CD4-positive, CD25-positive, alpha-beta regulatory T cell (primary cell): ENCODE data around the gene SLC15A1. TPM values are rescaled to one million over a fixed set of nuclear protein-coding genes. Genes with fewer than 3 reads are reported as not detected.

Experiments
- ATAC-seq, 2 donors: fragments of 150-1000 bp; cut with Tn5 transposase; one replicate each; pipeline ENCODE4 v1.10.0; 2021; ENCODE audit warnings: low read depth in 2 of 2, moderate number of reproducible peaks in 2 of 2, moderate library complexity in 1 of 2
- DNase-seq, 3 donors: peaks; one replicate each; pipeline versions ENCODE4 v3.0.0 to v3.0.0-alpha.2; 2012 to 2022; ENCODE audit warnings: mixed read lengths in 1 of 3
- H3K27ac ChIP-seq: one replicate; pipeline ENCODE4 v1.7.0; 2013; ENCODE audit warnings: mild to moderate bottlenecking, low read length; ENCODE audit not compliant: insufficient read depth, poor library complexity, severe bottlenecking
- H3K27me3 ChIP-seq: one replicate; pipeline ENCODE4 v1.7.0; 2013; ENCODE audit warnings: low read length; ENCODE audit not compliant: control insufficient read depth, insufficient read depth
- H3K36me3 ChIP-seq: one replicate; pipeline ENCODE4 v1.7.0; 2013; ENCODE audit warnings: mild to moderate bottlenecking, low read length, moderate library complexity; ENCODE audit not compliant: control insufficient read depth, insufficient read depth
- H3K4me1 ChIP-seq: 2 replicates; pipeline ENCODE4 v1.7.0; 2013; ENCODE audit warnings: mild to moderate bottlenecking, low read length; ENCODE audit not compliant: insufficient read depth, control insufficient read depth, poor library complexity, severe bottlenecking
- H3K4me3 ChIP-seq: one replicate; pipeline ENCODE4 v1.7.0; 2013; ENCODE audit warnings: low read depth, mild to moderate bottlenecking, low read length, moderate library complexity
- H3K9me3 ChIP-seq, 2 experiments: 1 replicate in 1 of 2; 2 replicates in 1 of 2; pipeline ENCODE4 v1.7.0; 2013; ENCODE audit warnings: low read length in 2 of 2, mild to moderate bottlenecking in 1 of 2, moderate library complexity in 1 of 2; ENCODE audit not compliant: control insufficient read depth in 2 of 2
- H3K27ac Mint-ChIP-seq, 3 donors: one replicate each; pipeline ENCODE4 v1.8.0; 2020 to 2022; ENCODE audit warnings: mild to moderate bottlenecking in 3 of 3, mixed read lengths in 3 of 3, moderate library complexity in 2 of 3
- H3K27me3 Mint-ChIP-seq: one replicate; pipeline ENCODE4 v1.8.0; 2022; ENCODE audit warnings: mild to moderate bottlenecking, mixed read lengths
- H3K36me3 Mint-ChIP-seq: one replicate; pipeline ENCODE4 v1.8.0; 2020; ENCODE audit warnings: mixed read lengths
- H3K4me1 Mint-ChIP-seq, 4 donors: one replicate each; pipeline ENCODE4 v1.8.0; 2020 to 2022; ENCODE audit warnings: mixed read lengths in 4 of 4, mild to moderate bottlenecking in 1 of 4
- H3K4me3 Mint-ChIP-seq, 4 donors: one replicate each; pipeline ENCODE4 v1.8.0; 2020 to 2022; ENCODE audit warnings: mild to moderate bottlenecking in 4 of 4, mixed read lengths in 4 of 4, moderate library complexity in 3 of 4
- H3K9me3 Mint-ChIP-seq, 7 donors: one replicate each; pipeline ENCODE4 v1.8.0; 2020 to 2022; ENCODE audit warnings: mixed read lengths in 7 of 7, mild to moderate bottlenecking in 3 of 7, moderate library complexity in 2 of 7
- polyA plus RNA-seq, 4 donors: library from polyadenylated mRNA; unstranded; fragments of 300-500 nt; fragmentation: Illumina TruSeq; gene quantifications; one replicate each; pipeline ENCODE4 v1.2.3, GENCODE V29; 2021
- total RNA-seq: library from RNA; stranded (reverse); gene quantifications from one replicate; pipeline ENCODE4 v1.2.3, GENCODE V29; 2022

The SLC15A1 gene
- total and polyA plus RNA-seq, 5 donors from 2014 or later = not detected

- no peak for DNase-seq
- peaks cover 9% of the 10 kb centered on the region for H3K27me3 Mint-ChIP-seq
These were observed 33.6 kb upstream of the SLC15A1 start for GRCh38 chr13:98786023-98786422.

GRCh38 chr13:98785405-98785804 lies 32.9 kb upstream of the SLC15A1 start:
- no peaks in the 10 kb centered on the region for H3K4me1 ChIP-seq
- Mint-ChIP-seq H3K9me3 (peaks cover 0 to 6% (median under 1%) of the 10 kb centered on the region in 7 donors), H3K4me3 (no peak overlapping the region), H3K4me1 (peaks cover 0 to 3% (median 0%) of the 10 kb centered on the region in 4 donors), H3K36me3 (no peaks in the 10 kb centered on the region), H3K27ac (no peak overlapping the region), H3K27me3 (peaks cover 9% of the 10 kb centered on the region)
- DNase-seq (no peak), ATAC-seq (no peak)
- no peaks in the 10 kb centered on the region for H3K9me3 ChIP-seq
- H3K36me3 ChIP-seq = no peaks in the 10 kb centered on the region
- H3K4me3 ChIP-seq = no peak overlapping the region
- no peak overlapping the region for H3K27ac ChIP-seq
- H3K27me3 ChIP-seq = peaks cover 4% of the 10 kb centered on the region

More at GRCh38 chr13:98786023-98786422, 33.6 kb upstream of the SLC15A1 start:
- no peak overlapping the region for H3K27ac Mint-ChIP-seq
- H3K4me1 ChIP-seq = no peaks in the 10 kb centered on the region
- no peaks in the 10 kb centered on the region for H3K36me3 Mint-ChIP-seq
- H3K4me1 Mint-ChIP-seq = peaks cover 0 to 3% (median 0%) of the 10 kb centered on the region in 4 donors
- peaks cover 0 to 6% (median 1%) of the 10 kb centered on the region in 7 donors for H3K9me3 Mint-ChIP-seq
- no peak overlapping the region for H3K4me3 Mint-ChIP-seq
- H3K27ac ChIP-seq = no peak overlapping the region
- H3K36me3 ChIP-seq = no peaks in the 10 kb centered on the region
- ATAC-seq = no peak
- H3K9me3 ChIP-seq = no peaks in the 10 kb centered on the region
- H3K4me3 ChIP-seq = no peak overlapping the region
- peaks cover 4% of the 10 kb centered on the region for H3K27me3 ChIP-seq

- ATAC-seq = no peak
These were observed 32.2 kb upstream of the SLC15A1 start for GRCh38 chr13:98784666-98785065.

GRCh38 chr13:98783856-98784478 lies 31.5 kb upstream of the SLC15A1 start:
- ATAC-seq (no peak), DNase-seq (no peak)
- H3K4me1 ChIP-seq = no peaks in the 10 kb centered on the region
- no peaks in the 10 kb centered on the region for H3K36me3 ChIP-seq
- H3K9me3 ChIP-seq = no peaks in the 10 kb centered on the region
- H3K4me3 Mint-ChIP-seq = no peak overlapping the region
- no peaks in the 10 kb centered on the region for H3K36me3 Mint-ChIP-seq
- peaks cover 0 to 2% (median 0%) of the 10 kb centered on the region in 4 donors for H3K4me1 Mint-ChIP-seq
- no peaks in the 10 kb centered on the region for H3K27me3 ChIP-seq
- H3K9me3 Mint-ChIP-seq = peaks cover 0 to 6% (median 0%) of the 10 kb centered on the region in 7 donors
- no peak overlapping the region for H3K4me3 ChIP-seq
- H3K27ac ChIP-seq = no peak overlapping the region
- H3K27me3 Mint-ChIP-seq = peaks cover 11% of the 10 kb centered on the region
- no peak overlapping the region for H3K27ac Mint-ChIP-seq

More at GRCh38 chr13:98784666-98785065, 32.2 kb upstream of the SLC15A1 start:
- Mint-ChIP-seq H3K4me1 (peaks cover 0 to 3% (median 0%) of the 10 kb centered on the region in 4 donors), H3K27me3 (peaks cover 9% of the 10 kb centered on the region), H3K27ac (no peak overlapping the region), H3K9me3 (peaks cover 0 to 6% (median 0%) of the 10 kb centered on the region in 7 donors), H3K36me3 (no peaks in the 10 kb centered on the region), H3K4me3 (no peak overlapping the region)
- no peak for DNase-seq
- H3K9me3 ChIP-seq = no peaks in the 10 kb centered on the region
- H3K4me3 ChIP-seq = no peak overlapping the region
- H3K4me1 ChIP-seq = no peaks in the 10 kb centered on the region
- H3K36me3 ChIP-seq = no peaks in the 10 kb centered on the region
- peaks cover 4% of the 10 kb centered on the region for H3K27me3 ChIP-seq
- H3K27ac ChIP-seq = no peak overlapping the region

GRCh38 chr13:98782654-98783053 lies 30.2 kb upstream of the SLC15A1 start:
- Histone ChIP-seq H3K4me1 (no peaks in the 10 kb centered on the region), H3K36me3 (no peaks in the 10 kb centered on the region), H3K27ac (no peak overlapping the region), H3K27me3 (no peaks in the 10 kb centered on the region), H3K9me3 (no peaks in the 10 kb centered on the region), H3K4me3 (no peak overlapping the region)
- H3K36me3 Mint-ChIP-seq = no peaks in the 10 kb centered on the region
- no peak overlapping the region for H3K27ac Mint-ChIP-seq
- no peaks in the 10 kb centered on the region for H3K4me1 Mint-ChIP-seq
- H3K4me3 Mint-ChIP-seq = no peak overlapping the region
- H3K27me3 Mint-ChIP-seq = peaks cover 14% of the 10 kb centered on the region
- H3K9me3 Mint-ChIP-seq = peaks cover 0 to 3% (median 0%) of the 10 kb centered on the region in 7 donors
- DNase-seq = no peak
- no peak for ATAC-seq

GRCh38 chr13:98781905-98782304 lies 29.4 kb upstream of the SLC15A1 start:
- Histone ChIP-seq H3K4me1 (no peaks in the 10 kb centered on the region), H3K27ac (no peak overlapping the region), H3K4me3 (no peak overlapping the region), H3K27me3 (no peaks in the 10 kb centered on the region), H3K36me3 (no peaks in the 10 kb centered on the region), H3K9me3 (no peaks in the 10 kb centered on the region)
- no peak overlapping the region for H3K4me3 Mint-ChIP-seq
- H3K4me1 Mint-ChIP-seq = no peaks in the 10 kb centered on the region
- H3K9me3 Mint-ChIP-seq = peaks cover 0 to 2% (median 0%) of the 10 kb centered on the region in 7 donors
- DNase-seq = no peak
- H3K27me3 Mint-ChIP-seq = peaks cover 16% of the 10 kb centered on the region
- H3K36me3 Mint-ChIP-seq = no peaks in the 10 kb centered on the region
- no peak for ATAC-seq
- no peak overlapping the region for H3K27ac Mint-ChIP-seq

- H3K27me3 Mint-ChIP-seq = peaks cover 19% of the 10 kb centered on the region
- no peaks in the 10 kb centered on the region for H3K4me1 Mint-ChIP-seq
- Histone ChIP-seq H3K9me3 (no peaks in the 10 kb centered on the region), H3K4me3 (no peak overlapping the region), H3K36me3 (no peaks in the 10 kb centered on the region), H3K27me3 (no peaks in the 10 kb centered on the region), H3K4me1 (no peaks in the 10 kb centered on the region), H3K27ac (no peak overlapping the region)
- no peak for DNase-seq
- peaks cover 0 to 2% (median 0%) of the 10 kb centered on the region in 7 donors for H3K9me3 Mint-ChIP-seq
- no peak overlapping the region for H3K4me3 Mint-ChIP-seq
- H3K36me3 Mint-ChIP-seq = no peaks in the 10 kb centered on the region
- no peak for ATAC-seq
- no peak overlapping the region for H3K27ac Mint-ChIP-seq
These were observed 29.0 kb upstream of the SLC15A1 start for GRCh38 chr13:98781470-98781869.

GRCh38 chr13:98781045-98781444 lies 28.6 kb upstream of the SLC15A1 start:
- no peaks in the 10 kb centered on the region for H3K9me3 ChIP-seq
- no peak for DNase-seq
- Mint-ChIP-seq H3K27ac (no peak overlapping the region), H3K4me1 (no peaks in the 10 kb centered on the region), H3K36me3 (no peaks in the 10 kb centered on the region), H3K27me3 (peaks cover 22% of the 10 kb centered on the region), H3K4me3 (no peak overlapping the region), H3K9me3 (peaks cover 0 to 2% (median 0%) of the 10 kb centered on the region in 7 donors)
- no peaks in the 10 kb centered on the region for H3K27me3 ChIP-seq
- no peak overlapping the region for H3K4me3 ChIP-seq
- no peaks in the 10 kb centered on the region for H3K4me1 ChIP-seq
- ATAC-seq = no peak
- no peaks in the 10 kb centered on the region for H3K36me3 ChIP-seq
- no peak overlapping the region for H3K27ac ChIP-seq
